HepG2 (cell line): ENCODE measurements around the gene SMIM45.

Experiments
- CHD2 ChIP-seq: IDR thresholded peaks from 2 replicates; pipeline ENCODE4 v1.6.1; 2011; ENCODE audit warnings: low read depth, low read length, improper control_type of control experiment
- ELF1 ChIP-seq: sonication (generic); formaldehyde crosslinking; IDR thresholded peaks from 2 replicates; pipeline ENCODE4 v1.4.0; 2020; ENCODE audit warnings: missing genetic modification reagents
- FOSL2 ChIP-seq: sonication (generic); formaldehyde crosslinking; IDR thresholded peaks from 2 replicates; pipeline ENCODE4 v1.4.0; 2020; ENCODE audit warnings: missing genetic modification reagents
- HES4 ChIP-seq: sonication (generic); formaldehyde crosslinking; IDR thresholded peaks from 2 replicates; pipeline ENCODE4 v1.9.0; 2021; ENCODE audit warnings: mild to moderate bottlenecking, missing genetic modification reagents, borderline replicate concordance
- NKX3-1 ChIP-seq: sonication (generic); formaldehyde crosslinking; IDR thresholded peaks from 2 replicates; pipeline ENCODE4 v1.5.0; 2020; ENCODE audit warnings: missing genetic modification reagents
- NPAS2 ChIP-seq: sonication (generic); formaldehyde crosslinking; IDR thresholded peaks from 2 replicates; pipeline ENCODE4 v1.8.0; 2022; ENCODE audit warnings: mild to moderate bottlenecking, missing genetic modification reagents, borderline replicate concordance
- PITX1 ChIP-seq: sonication (generic); formaldehyde crosslinking; IDR thresholded peaks from 2 replicates; pipeline ENCODE4 v1.5.1; 2020; ENCODE audit warnings: mild to moderate bottlenecking, missing genetic modification reagents
- RFXANK ChIP-seq: IDR thresholded peaks from 2 replicates; pipeline ENCODE4 v1.6.1; 2016
- SKI ChIP-seq: fragments of 450-650 bp; IDR thresholded peaks from one replicate; pipeline ENCODE4 v1.6.1; 2018; ENCODE audit warnings: mild to moderate bottlenecking; ENCODE audit not compliant: partially characterized antibody
- SMAD1 ChIP-seq: sonication (generic); formaldehyde crosslinking; IDR thresholded peaks from 2 replicates; pipeline ENCODE4 v1.4.0; 2020; ENCODE audit warnings: missing genetic modification reagents, low read depth, mild to moderate bottlenecking, borderline replicate concordance
- THAP11 ChIP-seq: IDR thresholded peaks from 2 replicates; pipeline ENCODE4 v1.6.1; 2016; ENCODE audit warnings: missing biosample characterization, missing genetic modification reagents
- ZFX ChIP-seq: sonication (generic); formaldehyde crosslinking; IDR thresholded peaks from 2 replicates; pipeline ENCODE4 v1.4.0; 2020; ENCODE audit warnings: mild to moderate bottlenecking, low read depth, missing genetic modification reagents, moderate library complexity
- ZMYM4 ChIP-seq: sonication (generic); formaldehyde crosslinking; IDR thresholded peaks from 2 replicates; pipeline ENCODE4 v1.8.1; 2023; ENCODE audit warnings: mild to moderate bottlenecking, missing genetic modification reagents
- ZNF256 ChIP-seq: sonication (generic); formaldehyde crosslinking; conservative IDR thresholded peaks from 2 replicates; pipeline ENCODE4 v1.4.0; 2020; ENCODE audit warnings: missing genetic modification reagents
- ZNF713 ChIP-seq: sonication (generic); formaldehyde crosslinking; IDR thresholded peaks from 2 replicates; pipeline ENCODE4 v1.4.0; 2020; ENCODE audit warnings: mild to moderate bottlenecking, missing genetic modification reagents
- ZNF737 ChIP-seq: sonication (generic); formaldehyde crosslinking; IDR thresholded peaks from 2 replicates; pipeline ENCODE4 v1.5.0; 2020; ENCODE audit warnings: missing genetic modification reagents, mild to moderate bottlenecking, borderline replicate concordance
- ZUFSP ChIP-seq: sonication (generic); formaldehyde crosslinking; IDR thresholded peaks from 2 replicates; pipeline ENCODE4 v1.9.0; 2021; ENCODE audit warnings: missing genetic modification reagents, mild to moderate bottlenecking, borderline replicate concordance
- TF ChIP-seq, protein P1 (sequence below): sonication (generic); formaldehyde crosslinking; IDR thresholded peaks from 2 replicates; pipeline ENCODE4 v1.4.0; 2020; ENCODE audit warnings: missing genetic modification reagents, borderline replicate concordance
- TF ChIP-seq, protein P2 (sequence below): sonication (generic); formaldehyde crosslinking; IDR thresholded peaks from 2 replicates; pipeline ENCODE4 v1.4.0; 2020; ENCODE audit warnings: missing genetic modification reagents, borderline replicate concordance
- TF ChIP-seq, protein P3 (sequence below), 2 experiments: fragments of 450-650 bp in 1 of 2; sonication (generic) in 1 of 2; formaldehyde crosslinking; IDR thresholded peaks; 2 replicates each; pipeline versions ENCODE4 v1.5.0 to v1.8.0; 2020 to 2022; ENCODE audit warnings: mild to moderate bottlenecking in 1 of 2, missing genetic modification reagents in 1 of 2
- TF ChIP-seq, protein P4 (sequence below): sonication (generic); formaldehyde crosslinking; IDR thresholded peaks from 2 replicates; pipeline ENCODE4 v1.8.0; 2022; ENCODE audit warnings: mild to moderate bottlenecking, missing genetic modification reagents, borderline replicate concordance

SMIM45 gene

DNA sequence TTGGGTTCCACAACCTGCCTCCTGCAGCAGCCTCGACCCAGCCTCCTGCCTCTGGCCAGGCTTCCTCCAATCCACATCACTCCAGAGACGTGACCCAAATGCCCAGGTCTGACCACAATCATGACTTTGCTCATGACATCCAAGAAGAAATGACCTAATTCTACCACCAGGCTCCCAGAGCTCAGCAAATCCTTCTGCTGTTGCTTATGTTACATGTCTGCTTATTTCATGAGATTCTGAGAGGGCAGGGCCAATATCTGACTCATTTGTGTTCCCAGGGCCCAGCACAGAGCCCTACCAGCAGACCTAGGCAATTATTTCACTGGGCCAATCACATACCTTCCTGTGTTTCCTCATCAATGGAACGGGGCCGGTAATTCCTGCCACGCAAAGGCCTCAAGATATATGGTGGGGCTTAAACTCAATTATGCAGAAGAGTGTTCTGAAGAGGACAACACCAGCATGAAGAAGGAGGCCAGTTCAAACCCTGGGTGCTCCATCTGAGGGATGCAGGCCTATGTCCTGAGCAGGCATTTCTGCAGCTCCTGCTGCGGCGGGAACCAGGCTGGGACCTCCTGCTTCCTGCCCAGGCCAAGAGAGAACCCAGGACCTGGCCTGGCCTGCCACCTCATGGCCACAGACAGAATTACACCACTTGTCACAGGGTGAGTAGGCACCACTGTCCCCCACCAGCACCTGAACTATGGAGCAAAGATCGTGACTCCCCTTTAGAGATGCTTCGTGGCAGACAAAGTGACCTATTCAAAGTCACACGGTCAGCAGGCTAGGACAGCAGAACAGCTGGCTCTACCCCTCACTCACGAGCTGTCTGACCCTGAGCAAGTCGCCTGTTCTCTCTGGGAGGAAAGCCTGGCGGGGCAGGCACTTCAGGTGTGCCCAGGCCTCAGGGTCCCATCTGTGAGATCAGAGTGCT, 10.9 kb upstream of the SMIM45 start (continued):
- 0 out of 2 replicates have a peak, but pooled peaks have one; percentile 20 for TF ChIP-seq FOSL2
- TF ChIP-seq, protein P1, sequence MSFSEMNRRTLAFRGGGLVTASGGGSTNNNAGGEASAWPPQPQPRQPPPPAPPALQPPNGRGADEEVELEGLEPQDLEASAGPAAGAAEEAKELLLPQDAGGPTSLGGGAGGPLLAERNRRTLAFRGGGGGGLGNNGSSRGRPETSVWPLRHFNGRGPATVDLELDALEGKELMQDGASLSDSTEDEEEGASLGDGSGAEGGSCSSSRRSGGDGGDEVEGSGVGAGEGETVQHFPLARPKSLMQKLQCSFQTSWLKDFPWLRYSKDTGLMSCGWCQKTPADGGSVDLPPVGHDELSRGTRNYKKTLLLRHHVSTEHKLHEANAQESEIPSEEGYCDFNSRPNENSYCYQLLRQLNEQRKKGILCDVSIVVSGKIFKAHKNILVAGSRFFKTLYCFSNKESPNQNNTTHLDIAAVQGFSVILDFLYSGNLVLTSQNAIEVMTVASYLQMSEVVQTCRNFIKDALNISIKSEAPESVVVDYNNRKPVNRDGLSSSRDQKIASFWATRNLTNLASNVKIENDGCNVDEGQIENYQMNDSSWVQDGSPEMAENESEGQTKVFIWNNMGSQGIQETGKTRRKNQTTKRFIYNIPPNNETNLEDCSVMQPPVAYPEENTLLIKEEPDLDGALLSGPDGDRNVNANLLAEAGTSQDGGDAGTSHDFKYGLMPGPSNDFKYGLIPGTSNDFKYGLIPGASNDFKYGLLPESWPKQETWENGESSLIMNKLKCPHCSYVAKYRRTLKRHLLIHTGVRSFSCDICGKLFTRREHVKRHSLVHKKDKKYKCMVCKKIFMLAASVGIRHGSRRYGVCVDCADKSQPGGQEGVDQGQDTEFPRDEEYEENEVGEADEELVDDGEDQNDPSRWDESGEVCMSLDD (CRISPR knock-in tag), result no peak
- TF ChIP-seq, protein P2, sequence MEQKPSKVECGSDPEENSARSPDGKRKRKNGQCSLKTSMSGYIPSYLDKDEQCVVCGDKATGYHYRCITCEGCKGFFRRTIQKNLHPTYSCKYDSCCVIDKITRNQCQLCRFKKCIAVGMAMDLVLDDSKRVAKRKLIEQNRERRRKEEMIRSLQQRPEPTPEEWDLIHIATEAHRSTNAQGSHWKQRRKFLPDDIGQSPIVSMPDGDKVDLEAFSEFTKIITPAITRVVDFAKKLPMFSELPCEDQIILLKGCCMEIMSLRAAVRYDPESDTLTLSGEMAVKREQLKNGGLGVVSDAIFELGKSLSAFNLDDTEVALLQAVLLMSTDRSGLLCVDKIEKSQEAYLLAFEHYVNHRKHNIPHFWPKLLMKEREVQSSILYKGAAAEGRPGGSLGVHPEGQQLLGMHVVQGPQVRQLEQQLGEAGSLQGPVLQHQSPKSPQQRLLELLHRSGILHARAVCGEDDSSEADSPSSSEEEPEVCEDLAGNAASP (CRISPR knock-in tag), result 0 out of 2 replicates have a peak, but pooled peaks have one; percentile 44
- TF ChIP-seq ZFX (CRISPR knock-in tag), result peak; percentile 35; the same call in 1 of the 2 replicates
- no peak for TF ChIP-seq ZUFSP (CRISPR knock-in tag)
- TF ChIP-seq, protein P3, sequence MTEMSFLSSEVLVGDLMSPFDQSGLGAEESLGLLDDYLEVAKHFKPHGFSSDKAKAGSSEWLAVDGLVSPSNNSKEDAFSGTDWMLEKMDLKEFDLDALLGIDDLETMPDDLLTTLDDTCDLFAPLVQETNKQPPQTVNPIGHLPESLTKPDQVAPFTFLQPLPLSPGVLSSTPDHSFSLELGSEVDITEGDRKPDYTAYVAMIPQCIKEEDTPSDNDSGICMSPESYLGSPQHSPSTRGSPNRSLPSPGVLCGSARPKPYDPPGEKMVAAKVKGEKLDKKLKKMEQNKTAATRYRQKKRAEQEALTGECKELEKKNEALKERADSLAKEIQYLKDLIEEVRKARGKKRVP (CRISPR knock-in tag; IDR thresholded peaks at IDR 0.05), result no peak
- TF ChIP-seq NPAS2 (CRISPR knock-in tag), result no peak
- TF ChIP-seq NKX3-1 (CRISPR knock-in tag), result no peak
- peak; percentile 50; the same call in 1 of the 2 replicates for TF ChIP-seq THAP11 (CRISPR knock-in tag)
- TF ChIP-seq ZNF737 (CRISPR knock-in tag), result no peak
- no peak for TF ChIP-seq ZNF256
- TF ChIP-seq HES4 (CRISPR knock-in tag), result no peak
- TF ChIP-seq SKI, result no peak
- TF ChIP-seq, protein P4, sequence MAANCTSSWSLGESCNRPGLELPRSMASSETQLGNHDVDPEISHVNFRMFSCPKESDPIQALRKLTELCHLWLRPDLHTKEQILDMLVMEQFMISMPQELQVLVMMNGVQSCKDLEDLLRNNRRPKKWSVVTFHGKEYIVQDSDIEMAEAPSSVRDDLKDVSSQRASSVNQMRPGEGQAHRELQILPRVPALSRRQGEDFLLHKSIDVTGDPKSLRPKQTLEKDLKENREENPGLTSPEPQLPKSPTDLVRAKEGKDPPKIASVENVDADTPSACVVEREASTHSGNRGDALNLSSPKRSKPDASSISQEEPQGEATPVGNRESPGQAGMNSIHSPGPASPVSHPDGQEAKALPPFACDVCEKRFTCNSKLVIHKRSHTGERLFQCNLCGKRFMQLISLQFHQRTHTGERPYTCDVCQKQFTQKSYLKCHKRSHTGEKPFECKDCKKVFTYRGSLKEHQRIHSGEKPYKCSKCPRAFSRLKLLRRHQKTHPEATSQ (CRISPR knock-in tag), result no peak
- no peak for TF ChIP-seq PITX1
- TF ChIP-seq RFXANK, result no peak
- TF ChIP-seq CHD2, result no peak
- TF ChIP-seq ZMYM4 (CRISPR knock-in tag), result peak; percentile 39; the same call in 1 of the 2 replicates
- TF ChIP-seq SMAD1 (CRISPR knock-in tag), result no peak
- TF ChIP-seq ELF1 (CRISPR knock-in tag), result 0 out of 2 replicates have a peak, but pooled peaks have one; percentile 27
- TF ChIP-seq ZNF713, result no peak
